Right lobe of liver (tissue), 6 donors: ENCODE data around the gene NIPA2. TPM values are rescaled to one million over a fixed set of nuclear protein-coding genes. Genes with fewer than 3 reads are reported as not detected.
A peak's percentile ranks its signal among the peaks of the same experiment; 100 is the strongest.

Experiments
- ATAC-seq, 4 donors: fragments of 200-7000 bp; cut with Tn5 transposase; one replicate each; pipeline ENCODE4 v1.9.1; 2020; ENCODE audit warnings: mild to moderate bottlenecking in 4 of 4, moderate library complexity in 4 of 4
- DNase-seq, 3 donors: peaks; one replicate each; pipeline ENCODE4 v3.0.0-alpha.2; 2020
- H3K27ac ChIP-seq, 3 donors: fragments of 200-600 bp; one replicate each; pipeline ENCODE4 v1.8.0; 2022
- H3K27me3 ChIP-seq, 2 donors: fragments of 200-600 bp; one replicate each; pipeline ENCODE4 v1.8.0; 2022
- H3K36me3 ChIP-seq, 4 donors: fragments of 200-600 bp; sonication (generic) in 1 of 4; one replicate each; pipeline versions ENCODE4 v1.5.1 to v1.8.0; 2017 to 2022; ENCODE audit warnings: control low read depth in 1 of 4
- H3K4me1 ChIP-seq, 4 donors: fragments of 200-600 bp; sonication (generic) in 1 of 4; one replicate each; pipeline versions ENCODE4 v1.5.1 to v1.8.0; 2017 to 2022; ENCODE audit warnings: control low read depth in 1 of 4
- H3K4me3 ChIP-seq, 3 donors: fragments of 200-600 bp; one replicate each; pipeline ENCODE4 v1.8.0; 2022
- H3K9me3 ChIP-seq, 4 donors: fragments of 200-600 bp; sonication (generic) in 1 of 4; one replicate each; pipeline versions ENCODE4 v1.5.1 to v1.8.0; 2017 to 2022; ENCODE audit warnings: control low read depth in 1 of 4
- CTCF ChIP-seq, 4 donors: fragments of 200-600 bp in 3 of 4; fragments of 450-650 bp in 1 of 4; IDR thresholded peaks; one replicate each; pipeline versions ENCODE4 v1.5.1 to v1.8.0; 2016 to 2022; ENCODE audit warnings: antibody characterized with exemption in 4 of 4, mild to moderate bottlenecking in 2 of 4
- POLR2A ChIP-seq: fragments of 450-650 bp; IDR thresholded peaks from one replicate; pipeline ENCODE4 v1.6.1; 2017; ENCODE audit warnings: antibody characterized with exemption, mild to moderate bottlenecking
- WGBS: methylation state at CpG from one replicate; pipeline ENCODE4 v1.1.6; 2018; ENCODE audit warnings: low coverage, low lambda C conversion rate; ENCODE audit not compliant: insufficient coverage; ENCODE audit errors: missing lambda C conversion rate; 5-methylcytosine and 5-hydroxymethylcytosine counted together
- intact Hi-C, 2 donors: fragments of 100-400 bp; cut with DNase I; formaldehyde crosslinking; loops; one replicate each; pipeline versions ENCODE4 v1.11.2 to v1.14.1; 2022
- total RNA-seq, 6 experiments: library from RNA; depleted of rRNA in 2 of 6; stranded (reverse); fragments of >200 nt in 2 of 6; fragmentation: NEBNext Ultra II Directional in 3 of 6; extraction: Animal tissue kit (Norgen Biotek cat#: 25700) in 3 of 6; gene quantifications; one replicate each; pipeline versions ENCODE4 v1.1.0 to v1.2.4, GENCODE V29; 2016 to 2023
- donor health status: DM: no; HTN: yes; CAD: no.
- donor health status: DM: no; HTN: no; CAD: no.
- donor health status: DM: no; HTN: no; CAD: no.
- donor health status: DM: no; HTN: yes; CAD: no.
- donor health status: DM: no; HTN: yes; CAD: no.

The NIPA2 gene
- total RNA-seq, 6 experiments from 2014 or later = 15.1 to 27.9 (median 21.3) TPM

DNA sequence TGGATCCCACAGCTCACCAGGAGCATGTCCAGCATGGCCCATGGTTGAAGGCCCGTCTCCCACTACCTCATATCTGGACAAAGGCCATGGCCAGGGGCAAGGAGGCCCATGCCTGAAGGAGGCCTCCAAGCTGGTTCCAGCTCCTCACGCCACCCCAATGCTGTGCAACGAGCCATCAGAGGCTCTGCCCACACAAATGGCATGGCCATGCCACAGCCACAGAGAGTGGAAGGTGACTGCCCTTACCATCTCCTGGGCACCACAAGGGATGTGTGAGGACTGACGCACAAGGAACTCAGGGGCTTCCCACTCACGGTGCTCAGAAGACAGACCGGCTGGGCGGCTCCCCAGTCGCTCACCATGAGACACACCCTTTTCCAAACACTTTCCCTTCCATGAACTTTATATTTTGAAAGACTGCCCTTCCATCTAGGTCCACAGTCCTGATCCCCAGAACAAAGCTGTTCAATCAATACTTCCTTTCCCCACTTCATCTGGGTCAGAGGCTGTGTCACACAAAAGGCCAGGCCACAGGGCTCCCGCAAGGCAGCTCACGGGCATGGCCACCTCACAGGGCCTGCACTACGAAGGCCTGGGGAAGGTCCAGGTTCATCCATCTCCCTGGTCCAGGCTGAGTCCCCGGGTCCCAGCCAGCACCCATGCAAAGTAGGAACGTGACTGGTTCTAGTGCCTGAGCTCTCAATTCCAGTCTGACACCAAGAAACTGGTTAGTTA, 75.3 kb downstream of the NIPA2 start:
- H3K4me3 ChIP-seq = no peak overlapping the region
- peak in 3 of 4 donors; percentile 31 to 88 (median 58) for ATAC-seq
- no peaks in the 10 kb centered on the region for H3K27me3 ChIP-seq
- WGBS = 71% methylated on average over 9 of the region's 13 CpGs
- DNase-seq = no peak
- no peak for TF ChIP-seq CTCF (IDR thresholded peaks at IDR 0.05)
- no peaks in the 10 kb centered on the region for H3K4me1 ChIP-seq
- H3K36me3 ChIP-seq = peaks cover 6 to 68% (median 23%) of the 10 kb centered on the region in 4 donors
- H3K9me3 ChIP-seq = no peaks in the 10 kb centered on the region
- intact Hi-C loops = no loop called here
- H3K27ac ChIP-seq = no peak overlapping the region

DNA sequence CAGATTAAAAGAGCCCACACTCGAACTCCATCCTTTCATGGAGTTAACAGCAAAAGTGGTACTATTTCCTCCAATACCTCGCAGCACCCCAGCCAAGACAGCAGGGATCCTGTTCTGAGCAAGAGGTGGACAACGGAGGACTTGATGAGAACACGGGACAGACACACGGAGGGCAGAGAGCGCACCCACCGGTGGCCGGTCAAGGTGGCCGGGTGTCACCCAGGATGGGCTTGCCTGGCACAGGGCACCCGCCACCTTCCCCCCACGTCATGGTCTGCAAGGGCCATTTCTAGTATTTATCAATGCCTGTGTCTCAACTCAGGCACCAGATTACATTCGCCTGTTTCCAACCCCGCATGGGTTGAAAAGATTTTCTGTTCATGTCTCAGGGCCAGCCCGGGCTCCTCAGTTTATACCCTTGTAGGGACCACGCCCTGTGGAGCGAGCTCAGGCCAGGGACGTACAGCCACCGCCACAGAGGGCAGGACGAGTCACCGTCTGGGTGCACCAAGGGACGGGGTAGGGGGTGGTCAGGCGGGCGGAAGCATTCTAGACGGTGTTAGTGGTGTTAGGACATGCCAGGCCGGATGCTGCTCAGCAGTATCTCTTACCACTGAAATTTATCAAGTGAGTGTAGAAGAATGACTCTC, 77.5 kb downstream of the NIPA2 start:
- H3K27ac ChIP-seq = no peak overlapping the region
- H3K4me1 ChIP-seq = no peaks in the 10 kb centered on the region
- no peaks in the 10 kb centered on the region for H3K9me3 ChIP-seq
- TF ChIP-seq CTCF (IDR thresholded peaks at IDR 0.05) (no peak), POLR2A (no peak)
- 94% methylated on average over 15 of the region's 25 CpGs for WGBS
- H3K36me3 ChIP-seq = peaks cover 5 to 46% (median 14%) of the 10 kb centered on the region in 4 donors
- intact Hi-C loops = no loop called here
- no peaks in the 10 kb centered on the region for H3K27me3 ChIP-seq
- no peak overlapping the region for H3K4me3 ChIP-seq
- ATAC-seq = peak in 1 of 4 donors; percentile 13
- DNase-seq = no peak

DNA sequence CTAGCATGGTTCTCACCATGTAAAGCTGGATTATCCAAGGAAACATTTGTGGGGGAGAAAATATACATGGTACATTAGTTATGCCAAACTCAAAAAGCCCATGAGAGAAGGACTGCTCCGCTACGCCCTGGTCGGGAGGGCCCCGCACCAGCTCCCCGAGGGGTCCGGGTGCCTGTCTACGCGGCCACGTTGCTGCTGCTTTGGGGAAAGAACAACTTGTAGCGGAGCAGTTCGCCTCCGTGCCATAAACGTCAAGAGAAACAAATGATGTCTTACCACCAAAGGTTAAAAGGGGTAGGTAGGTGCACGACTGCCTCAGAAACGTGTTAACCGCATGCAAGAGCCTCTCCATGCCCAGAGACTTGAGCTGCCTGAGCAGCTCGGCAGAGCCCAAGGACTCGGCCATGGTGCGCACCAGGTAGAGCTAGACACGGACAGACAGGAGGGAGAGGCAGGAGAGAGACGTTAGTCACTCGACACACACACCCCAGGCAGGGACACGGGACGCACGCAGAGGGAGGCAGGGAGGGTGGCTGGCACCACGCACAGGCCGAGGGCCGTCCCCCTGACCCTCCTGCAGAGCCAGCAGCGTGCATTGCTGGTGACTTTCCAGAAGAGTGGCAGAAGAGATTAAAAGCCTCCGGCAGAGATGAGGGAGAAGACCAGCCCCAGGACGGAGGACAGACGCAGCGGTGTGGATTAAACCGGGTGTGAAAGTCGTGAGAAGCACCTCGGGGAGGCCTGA, 78.3 kb downstream of the NIPA2 start:
- DNase-seq = no peak
- H3K36me3 ChIP-seq = peaks cover 0 to 38% (median 8%) of the 10 kb centered on the region in 4 donors
- 89% methylated on average over 16 of the region's 36 CpGs for WGBS
- H3K27me3 ChIP-seq = no peaks in the 10 kb centered on the region
- H3K4me3 ChIP-seq = no peak overlapping the region
- no peak overlapping the region for H3K27ac ChIP-seq
- intact Hi-C loops = no loop called here
- TF ChIP-seq CTCF (IDR thresholded peaks at IDR 0.05) = no peak
- no peak for TF ChIP-seq POLR2A
- no peaks in the 10 kb centered on the region for H3K4me1 ChIP-seq
- no peaks in the 10 kb centered on the region for H3K9me3 ChIP-seq
- ATAC-seq = peak in 1 of 4 donors; percentile 27

GRCh38 chr15:22917556-22917955, 79.1 kb downstream of the NIPA2 start:
- intact Hi-C loops = no loop called here
- no peak for TF ChIP-seq CTCF (IDR thresholded peaks at IDR 0.05)
- no peak for TF ChIP-seq POLR2A
- Histone ChIP-seq H3K4me1 (no peaks in the 10 kb centered on the region), H3K27me3 (no peaks in the 10 kb centered on the region), H3K4me3 (no peak overlapping the region), H3K27ac (no peak overlapping the region), H3K9me3 (no peaks in the 10 kb centered on the region), H3K36me3 (peaks cover 0 to 30% (median 4%) of the 10 kb centered on the region in 4 donors)
- ATAC-seq (no peak), DNase-seq (no peak)
- 100% methylated on average over 1 of the region's 18 CpGs for WGBS

Other genes starting within 250 kb of the NIPA2 start
- 10 to 100 TPM in 1 of 6 experiments, 1 to 10 TPM in 5; 7.5 to 12.3 (median 8.7) TPM for gene NIPA1, start 52.0 kb upstream of the NIPA2 start, total RNA-seq
- gene CYFIP1, start 141.7 kb downstream of the NIPA2 start, total RNA-seq = 10 to 100 TPM; 44.3 to 73.2 (median 50.7) TPM
- 10 to 100 TPM in 3 of 6 experiments, 1 to 10 TPM in 3; 7.1 to 15.6 (median 11.0) TPM for gene TUBGCP5, start 200.9 kb downstream of the NIPA2 start, total RNA-seq